Effector CD8-positive, alpha-beta T cell (primary cell): Measurements from ENCODE around the gene EML4.
A peak's percentile ranks its signal among the peaks of the same experiment; 100 is the strongest.
"Not testable (repeated sequence)": the region's sequence is repeated elsewhere in the genome, so short reads cannot be mapped to it uniquely, and the experiment has no call there.

ENCODE experiments used
- DNase-seq: peaks from one replicate; lab custom pipeline; 2025; lab: John Stamatoyannopoulos, UW
- total RNA-seq, 4 experiments: gene quantifications; one replicate each; lab custom pipeline; 2026; lab: John Stamatoyannopoulos, UW

The EML4 gene
- total RNA-seq, result 240 to 464 (median 389) reads per million in 4 experiments

GRCh38 chr2:42169100-42169873 is at the start of gene EML4:
Gene EML4 (plus strand): TSS chr2:42169353. CDS start chr2:42169612, 259 bp downstream.
- DNase-seq, result peak; percentile 87

GRCh38 chr2:42123426-42123825 is 45.7 kb upstream of the EML4 start:
- no peak for DNase-seq

GRCh38 chr2:42124011-42124785 is 45.0 kb upstream of the EML4 start:
- DNase-seq, result no peak

GRCh38 chr2:42125841-42126594 is 43.1 kb upstream of the EML4 start:
- DNase-seq, result no peak

GRCh38 chr2:42126873-42127272 is 42.3 kb upstream of the EML4 start:
- not testable (repeated sequence) for DNase-seq

GRCh38 chr2:42127425-42128424 is 41.4 kb upstream of the EML4 start:
- DNase-seq, result no peak

- no peak for DNase-seq
Observed at GRCh38 chr2:42128721-42129486, 40.2 kb upstream of the EML4 start.

- no peak for DNase-seq
Observed at GRCh38 chr2:42129487-42129852, 39.7 kb upstream of the EML4 start.

GRCh38 chr2:42129947-42130346 is 39.2 kb upstream of the EML4 start:
- DNase-seq, result no peak

GRCh38 chr2:42130858-42131257 is 38.3 kb upstream of the EML4 start:
- not testable (repeated sequence) for DNase-seq

GRCh38 chr2:42132191-42132965 is 36.8 kb upstream of the EML4 start:
- no peak for DNase-seq

- DNase-seq, result peak; percentile 70
Observed at GRCh38 chr2:42132966-42133641, 36.0 kb upstream of the EML4 start.

- DNase-seq, result no peak
Observed at GRCh38 chr2:42133771-42134195, 35.4 kb upstream of the EML4 start.

- DNase-seq, result not testable (repeated sequence)
Observed at GRCh38 chr2:42134401-42134932, 34.7 kb upstream of the EML4 start.

- DNase-seq, result no peak
Observed at GRCh38 chr2:42135381-42136312, 33.5 kb upstream of the EML4 start.

GRCh38 chr2:42136782-42137124 is 32.4 kb upstream of the EML4 start:
- DNase-seq, result no peak

- DNase-seq, result no peak
Observed at GRCh38 chr2:42137125-42137841, 31.9 kb upstream of the EML4 start.
